ENCODE measurements around the gene ELMOD2. TPM values are rescaled to one million over a fixed set of nuclear protein-coding genes. Genes with fewer than 3 reads are reported as not detected.

ELMOD2 gene, protein sequence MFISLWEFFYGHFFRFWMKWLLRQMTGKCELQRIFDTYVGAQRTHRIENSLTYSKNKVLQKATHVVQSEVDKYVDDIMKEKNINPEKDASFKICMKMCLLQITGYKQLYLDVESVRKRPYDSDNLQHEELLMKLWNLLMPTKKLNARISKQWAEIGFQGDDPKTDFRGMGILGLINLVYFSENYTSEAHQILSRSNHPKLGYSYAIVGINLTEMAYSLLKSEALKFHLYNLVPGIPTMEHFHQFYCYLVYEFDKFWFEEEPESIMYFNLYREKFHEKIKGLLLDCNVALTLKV
- total RNA-seq = 18.8 and 29.6 TPM in 2 replicates

DNA sequence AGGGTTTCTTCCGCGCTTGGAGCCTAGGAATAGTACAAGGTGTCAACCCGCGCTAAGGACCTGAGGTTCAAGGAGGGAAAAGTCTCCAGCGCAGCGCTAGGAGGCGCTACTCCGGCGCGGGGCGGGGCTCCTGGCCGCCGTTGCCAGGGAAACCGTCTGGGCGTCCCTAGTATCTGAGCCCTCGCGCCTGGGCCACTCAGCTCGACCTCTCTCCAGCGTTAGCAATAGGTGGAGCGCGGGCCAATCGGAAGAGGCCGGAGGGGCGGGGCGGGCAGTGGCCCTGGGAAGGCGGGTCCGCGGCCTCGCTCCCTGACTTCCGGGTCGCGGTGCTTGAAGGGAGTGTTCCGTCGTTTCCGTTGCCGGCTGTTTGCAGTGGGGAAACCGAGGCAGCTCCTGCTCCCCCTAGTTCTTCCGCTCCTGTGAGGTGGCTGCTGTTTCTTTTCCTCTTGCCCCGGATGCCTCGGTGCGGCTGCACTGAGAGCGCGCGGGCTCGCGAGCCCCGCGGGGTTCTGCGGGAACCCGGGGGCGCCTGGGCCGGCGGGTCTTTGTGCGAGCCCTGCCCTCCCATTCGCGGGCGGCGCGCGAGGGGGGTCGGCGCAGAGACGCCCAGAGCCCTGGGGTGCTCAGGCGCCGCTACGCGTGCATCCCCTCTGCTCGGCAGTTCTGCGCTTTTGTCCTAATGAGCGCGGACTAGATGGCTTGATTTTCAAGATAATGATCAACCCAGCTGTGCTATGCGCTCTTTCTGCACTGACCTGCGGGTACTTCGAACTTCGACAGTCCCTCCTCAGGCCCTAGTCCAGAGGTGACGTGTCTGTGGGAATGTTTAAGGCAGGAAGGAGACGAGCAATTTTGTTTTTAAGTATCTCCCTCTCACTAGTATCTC lies at the start of gene ELMOD2:
TSS of gene ELMOD2 (plus strand) at position 312 of the 886 bp plus-strand sequence. CDS start 1,261 bp downstream, outside the sequence.

DNA sequence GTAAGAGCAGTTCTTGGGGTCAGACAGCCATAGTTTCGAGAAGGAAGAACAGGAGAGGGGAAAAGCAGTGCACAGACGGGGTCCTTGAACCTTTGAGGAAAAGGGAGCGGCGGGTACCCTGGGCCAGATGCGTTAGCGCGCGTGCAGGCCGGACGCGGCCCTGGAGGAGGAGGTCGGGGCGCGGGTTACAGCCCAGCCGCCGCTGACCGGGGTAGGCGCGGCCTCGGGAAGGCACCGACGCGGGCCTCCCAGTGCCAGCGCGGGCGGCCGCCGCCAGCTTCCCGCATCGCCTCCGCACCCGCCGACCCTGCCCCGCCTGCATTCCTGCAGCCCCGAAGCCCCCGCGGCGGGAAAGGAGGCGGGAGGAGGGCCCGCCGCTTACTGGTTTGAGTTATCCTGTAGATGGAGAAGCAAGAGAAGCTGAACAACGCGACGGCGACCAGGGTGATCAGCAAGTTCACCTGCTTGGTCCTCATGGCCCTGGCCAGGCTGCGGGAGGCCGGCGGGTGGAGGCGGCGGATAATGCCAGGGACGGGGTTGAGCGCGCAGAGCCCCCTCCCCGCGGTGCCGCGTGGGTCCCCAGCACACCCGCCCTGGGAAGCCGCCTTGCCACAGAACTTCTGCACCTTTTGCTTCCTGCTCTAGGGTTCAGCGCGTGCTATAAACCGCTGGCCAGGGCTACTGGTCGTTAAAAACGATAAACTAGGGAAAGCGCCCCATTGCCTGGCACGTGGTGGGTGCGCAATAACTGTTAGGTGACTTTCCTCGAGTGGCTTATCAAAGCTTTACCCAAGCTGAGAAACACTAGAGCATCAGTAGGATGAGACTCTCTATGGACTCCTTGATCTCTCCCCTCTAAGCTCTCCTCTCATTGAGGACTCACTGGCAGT lies 26.0 kb upstream of the ELMOD2 start, which contains the start of gene MGAT4D:
TSS of gene MGAT4D (minus strand) at position 547 of the 890 bp plus-strand sequence. CDS start at position 476, 71 bp downstream.

DNA sequence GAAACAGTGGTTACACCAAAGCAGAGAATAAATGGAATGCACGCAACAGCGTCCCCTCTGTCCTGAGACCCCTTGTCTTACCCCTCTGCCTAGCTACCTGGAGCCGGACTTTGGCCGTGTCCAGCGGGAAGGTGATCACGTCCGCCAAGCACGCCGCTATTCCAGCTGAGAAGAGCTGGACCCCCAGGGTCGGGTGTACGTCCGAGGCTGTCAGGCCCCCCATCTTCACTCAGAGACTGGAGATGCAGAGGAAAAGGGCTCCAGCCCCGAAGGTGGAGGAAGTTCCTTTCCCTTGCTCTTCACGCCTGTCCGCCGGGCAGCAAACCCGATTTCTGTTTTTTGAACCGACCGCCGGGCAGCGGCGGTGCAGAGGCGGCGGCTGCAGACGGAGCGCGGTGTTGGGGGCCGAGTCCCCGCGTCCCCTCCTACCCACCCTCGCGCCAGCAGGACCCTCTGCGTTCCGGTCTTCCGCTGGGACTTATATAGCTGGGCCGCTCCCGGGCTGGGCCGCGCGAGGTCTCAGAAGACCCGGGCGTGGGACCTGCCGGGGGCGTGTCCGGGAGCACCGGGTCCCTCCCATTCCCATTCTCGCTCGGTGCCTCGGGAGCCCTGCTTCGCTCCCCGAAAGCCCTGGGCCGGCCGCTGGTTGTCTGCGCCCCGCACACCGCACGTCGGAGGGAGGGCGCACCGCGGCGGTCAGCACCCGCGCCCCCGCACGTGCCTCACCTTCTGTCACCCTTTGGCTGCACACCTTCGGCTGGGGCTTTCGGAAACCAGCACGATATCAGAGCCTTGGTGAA lies 44.7 kb downstream of the ELMOD2 start, which contains the start of gene UCP1:
TSS of gene UCP1 (minus strand) at position 455 of the 800 bp plus-strand sequence. CDS start at position 223, 232 bp downstream.

Other genes with a start within 250 kb of the ELMOD2 start
- gene SCOC, start 150.5 kb upstream of the ELMOD2 start, total RNA-seq = 82.2 and 86.5 TPM in 2 replicates
- gene CLGN, start 96.5 kb upstream of the ELMOD2 start, total RNA-seq = 26.7 and 32.4 TPM in 2 replicates
- gene MGAT4D, start 25.9 kb upstream of the ELMOD2 start, total RNA-seq = not detected in 2 replicates
- not detected in 2 replicates for gene UCP1, start 44.8 kb downstream of the ELMOD2 start, total RNA-seq
- 27.7 and 62.1 TPM in 2 replicates for gene TBC1D9, start 232.2 kb downstream of the ELMOD2 start, total RNA-seq